NCI-H128 (cell line): Measurements from ENCODE around the gene TMLHE.
A peak's percentile ranks its signal among the peaks of the same experiment; 100 is the strongest.
"Not testable (repeated sequence)": the region's sequence is repeated elsewhere in the genome, so short reads cannot be mapped to it uniquely, and the experiment has no call there.

Experiments used
- DNase-seq: peaks from one replicate; lab custom pipeline; 2025; ENCODE audit not compliant: unreplicated experiment; lab: John Stamatoyannopoulos, UW

TMLHE gene

GRCh38 chrX:155612312-155613224 is at the start of gene TMLHE, which contains the start of gene SPRY3:
Gene TMLHE (minus strand): TSS chrX:155612952. CDS start chrX:155545276, 67,676 bp downstream.
Gene SPRY3 (plus strand): TSS chrX:155612586.
- DNase-seq = peak; percentile 2

- no peak for DNase-seq
Observed at GRCh38 chrX:155662282-155662681, 49.5 kb upstream of the TMLHE start.

- DNase-seq = no peak
Observed at GRCh38 chrX:155645180-155645579, 32.4 kb upstream of the TMLHE start.

GRCh38 chrX:155643240-155643639 is 30.5 kb upstream of the TMLHE start:
- no peak for DNase-seq

- DNase-seq = not testable (repeated sequence)
Observed at GRCh38 chrX:155641371-155641770, 28.6 kb upstream of the TMLHE start.

GRCh38 chrX:155637714-155638113 is 25.0 kb upstream of the TMLHE start:
- DNase-seq = no peak

GRCh38 chrX:155635019-155635418 is 22.3 kb upstream of the TMLHE start:
- DNase-seq = not testable (repeated sequence)

GRCh38 chrX:155632431-155633100 is 19.8 kb upstream of the TMLHE start:
- no peak for DNase-seq

- DNase-seq = not testable (repeated sequence)
Observed at GRCh38 chrX:155620110-155620509, 7.4 kb upstream of the TMLHE start.

GRCh38 chrX:155615938-155616337 is 3.2 kb upstream of the TMLHE start:
- no peak for DNase-seq

- no peak for DNase-seq
Observed at GRCh38 chrX:155613927-155614559, 1.3 kb upstream of the TMLHE start.

- no peak for DNase-seq
Observed at GRCh38 chrX:155611302-155611701, 1.4 kb downstream of the TMLHE start.

- no peak for DNase-seq
Observed at GRCh38 chrX:155592981-155593380, 19.8 kb downstream of the TMLHE start.

GRCh38 chrX:155592331-155592730 is 20.4 kb downstream of the TMLHE start:
- DNase-seq = no peak

GRCh38 chrX:155577682-155578081 is 35.1 kb downstream of the TMLHE start:
- no peak for DNase-seq

- DNase-seq = no peak
Observed at GRCh38 chrX:155563099-155563498, 49.7 kb downstream of the TMLHE start.

GRCh38 chrX:155544881-155545280 is 67.9 kb downstream of the TMLHE start:
- DNase-seq = no peak

GRCh38 chrX:155535866-155536265 is 76.9 kb downstream of the TMLHE start:
- no peak for DNase-seq

- DNase-seq = no peak
Observed at GRCh38 chrX:155534800-155535199, 78.0 kb downstream of the TMLHE start.

- DNase-seq = not testable (repeated sequence)
Observed at GRCh38 chrX:155527023-155527422, 85.7 kb downstream of the TMLHE start.

- DNase-seq = no peak
Observed at GRCh38 chrX:155514225-155514624, 98.5 kb downstream of the TMLHE start.

GRCh38 chrX:155505296-155505695 is 107.5 kb downstream of the TMLHE start:
- no peak for DNase-seq
